Stimulated activated CD4-positive, alpha-beta T cell treated with anti-CD3 and anti-CD28 coated beads, Interleukin-1b, Interleukin-23, amount 100 ng/mL, for 1 hour (primary cell): ENCODE measurements around the gene TMEM126B.
A peak's percentile ranks its signal among the peaks of the same experiment; 100 is the strongest.
"Not testable (repeated sequence)": the region's sequence is repeated elsewhere in the genome, so short reads cannot be mapped to it uniquely, and the experiment has no call there.

ENCODE experiments used
- DNase-seq, 2 donors: peaks; one replicate each; pipeline ENCODE4 v3.0.0-alpha.2; 2020; ENCODE audit warnings: low read depth in 2 of 2

The TMEM126B gene

DNA sequence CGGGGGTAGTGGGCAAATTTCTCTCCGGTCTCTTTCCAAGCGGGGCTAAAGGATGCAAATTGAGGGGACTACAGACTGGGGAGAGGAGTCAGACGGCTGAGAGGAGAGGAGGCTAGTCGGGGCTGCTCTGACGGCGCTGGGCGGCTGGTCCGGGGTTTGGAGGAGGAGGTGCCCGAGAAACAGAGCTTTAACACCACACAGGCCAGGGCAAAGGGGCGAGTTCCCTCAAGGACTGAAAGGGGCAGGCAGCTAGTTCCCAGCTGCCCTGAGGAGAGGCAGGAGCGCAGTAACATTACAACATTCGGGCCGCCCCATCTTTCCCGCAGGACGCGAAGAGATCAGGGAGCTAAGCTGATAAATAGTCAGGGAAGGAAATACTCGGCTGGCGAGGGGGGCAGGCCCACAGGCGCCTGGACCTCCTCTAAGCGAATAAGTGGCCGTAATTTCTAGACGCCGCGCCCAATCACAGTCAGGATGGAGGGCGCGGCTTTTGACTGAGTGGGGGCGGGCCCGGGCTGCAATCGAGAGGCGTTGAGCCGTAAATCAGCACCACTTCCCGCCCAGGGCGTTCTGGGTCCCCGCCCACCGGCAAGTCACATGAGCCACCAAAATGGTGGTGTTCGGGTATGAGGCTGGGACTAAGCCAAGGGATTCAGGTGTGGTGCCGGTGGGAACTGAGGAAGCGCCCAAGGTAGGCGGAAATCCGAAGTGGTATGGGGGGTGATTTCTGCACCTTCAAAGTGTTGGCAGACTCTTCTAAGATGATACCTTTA is at the start of gene TMEM126B:
TMEM126B (plus strand) TSS at position 596 of the 773 bp plus-strand sequence; CDS start at position 611, 15 bp downstream.
- DNase-seq = peak; percentile 81 to 84

DNA sequence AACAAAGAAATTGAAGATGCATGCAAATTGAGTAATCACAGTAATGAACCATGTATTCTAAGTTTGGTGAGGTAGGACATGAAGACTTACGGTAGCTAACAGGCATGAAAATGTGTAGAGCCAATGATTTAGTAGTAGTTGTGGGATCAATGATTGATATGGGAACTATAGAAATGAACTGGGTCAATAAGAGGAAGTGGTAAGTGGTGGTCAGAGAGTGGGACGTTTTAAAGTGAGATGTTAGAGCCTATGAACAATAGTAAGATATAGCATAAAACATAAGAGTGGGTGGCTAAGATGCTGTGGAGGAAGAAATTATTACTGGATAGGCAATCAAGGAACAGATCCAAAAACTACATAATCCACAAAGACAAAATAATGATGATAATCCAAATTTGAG is 46.3 kb upstream of the TMEM126B start:
- no peak for DNase-seq

DNA sequence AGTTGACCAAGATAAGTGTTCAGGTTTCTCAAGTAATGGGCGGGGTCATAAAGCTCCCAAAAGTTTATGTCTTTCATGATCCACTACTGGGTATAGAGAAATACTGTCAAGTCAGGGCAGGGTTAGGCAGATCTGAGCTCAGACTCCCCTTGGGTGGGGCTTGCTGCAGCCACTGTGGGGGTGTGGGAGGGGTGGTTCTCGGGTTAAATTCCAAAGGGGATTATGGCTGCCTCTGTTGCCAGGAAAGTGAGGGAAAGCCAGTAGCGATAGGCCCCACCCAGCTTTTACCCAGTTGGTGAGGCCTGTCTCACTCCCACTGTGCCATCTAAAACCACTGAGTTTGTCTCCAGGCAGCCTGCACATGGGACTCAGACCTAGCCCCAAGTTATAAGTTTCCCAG is 39.0 kb upstream of the TMEM126B start:
- no peak for DNase-seq

DNA sequence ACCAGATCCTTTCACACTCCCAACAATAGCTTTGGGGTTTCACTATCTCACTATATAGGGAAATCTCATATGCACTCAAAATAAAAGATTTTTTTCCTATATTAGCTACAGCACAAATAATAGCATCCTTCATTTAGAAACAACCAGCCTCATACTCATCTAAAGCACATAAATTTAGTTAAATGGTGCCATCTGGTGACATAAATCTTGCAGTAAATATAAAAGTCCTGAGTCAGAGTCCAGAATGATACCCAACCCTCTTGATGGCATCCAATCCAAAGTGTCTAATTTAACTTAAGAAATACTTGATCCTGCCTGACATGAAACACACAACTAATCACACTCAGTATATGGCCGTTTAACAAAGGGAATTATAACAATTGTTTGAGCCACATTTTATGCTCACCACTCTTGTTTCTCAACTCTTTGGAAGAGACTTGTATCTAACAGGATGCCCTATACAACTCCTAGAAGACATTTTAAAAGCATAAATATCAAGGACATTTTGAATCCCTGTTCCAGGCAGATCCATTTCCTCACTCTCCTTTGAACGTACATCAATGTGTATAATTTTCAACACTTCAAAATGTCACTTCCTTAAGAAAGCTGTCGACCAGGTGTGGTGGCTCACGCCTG is 37.4 kb upstream of the TMEM126B start:
- no peak for DNase-seq

DNA sequence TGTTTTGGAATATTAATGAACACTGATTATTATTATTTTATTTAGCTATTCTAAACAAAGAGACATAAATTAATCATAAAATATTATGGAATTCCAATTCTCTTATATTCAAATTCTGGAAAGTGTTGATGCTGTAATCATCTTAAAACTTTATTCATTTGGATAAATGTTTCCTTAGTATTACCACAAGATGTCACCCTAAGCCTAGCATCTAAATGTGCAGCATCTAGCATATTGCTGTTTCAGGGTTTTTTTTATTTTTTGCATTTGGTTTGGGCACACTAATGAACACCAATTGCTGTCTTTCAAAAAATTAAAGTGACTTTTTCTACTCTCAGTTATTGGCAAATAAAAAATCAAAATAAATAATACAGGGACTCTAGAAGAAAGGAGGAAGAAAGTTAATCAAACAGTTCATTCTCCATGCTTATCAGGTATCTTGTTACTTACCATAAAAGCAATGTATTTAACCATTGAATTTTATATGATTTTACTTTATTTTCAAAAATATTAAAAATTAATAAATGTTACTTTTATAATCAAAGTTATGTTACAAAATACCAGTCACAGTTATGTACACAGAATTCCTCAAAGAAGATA is 33.0 kb upstream of the TMEM126B start:
- no peak for DNase-seq

DNA sequence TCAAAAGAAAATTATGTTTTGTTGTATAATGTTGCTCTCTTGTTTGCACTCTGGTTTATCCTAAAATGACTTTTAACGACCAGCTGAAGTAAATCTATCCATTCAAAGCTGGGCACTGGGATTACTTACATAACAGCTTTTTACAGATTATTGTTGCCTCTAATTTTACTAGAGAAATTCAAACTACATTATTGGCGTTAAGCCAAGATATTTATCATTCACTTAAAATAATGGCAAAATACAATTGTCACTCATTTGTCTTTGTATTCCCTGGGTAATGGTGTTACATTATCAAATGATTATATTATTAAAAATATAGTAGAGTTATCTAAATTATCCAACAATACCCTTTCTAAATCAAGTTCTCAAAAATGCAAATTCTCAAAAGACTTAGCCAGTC is 31.5 kb upstream of the TMEM126B start:
- DNase-seq = no peak

DNA sequence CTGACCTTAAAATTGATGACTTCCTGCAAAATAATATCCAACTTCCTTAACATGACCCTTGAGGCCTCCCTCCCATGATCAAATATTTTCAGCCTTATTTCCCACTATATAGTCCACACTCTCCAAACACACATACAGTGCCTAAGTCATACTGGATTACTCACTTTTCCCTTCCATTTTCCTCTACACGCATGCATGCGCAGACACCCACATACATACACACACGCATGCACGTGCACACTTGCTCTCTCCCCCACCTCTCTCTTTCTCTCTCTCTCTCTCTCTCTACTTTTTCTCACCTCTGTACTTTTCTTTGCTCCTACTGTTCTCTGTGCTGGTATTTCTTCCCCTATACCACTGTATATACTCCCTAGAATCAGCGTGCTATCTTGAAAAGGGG is 29.3 kb upstream of the TMEM126B start:
- DNase-seq = no peak

DNA sequence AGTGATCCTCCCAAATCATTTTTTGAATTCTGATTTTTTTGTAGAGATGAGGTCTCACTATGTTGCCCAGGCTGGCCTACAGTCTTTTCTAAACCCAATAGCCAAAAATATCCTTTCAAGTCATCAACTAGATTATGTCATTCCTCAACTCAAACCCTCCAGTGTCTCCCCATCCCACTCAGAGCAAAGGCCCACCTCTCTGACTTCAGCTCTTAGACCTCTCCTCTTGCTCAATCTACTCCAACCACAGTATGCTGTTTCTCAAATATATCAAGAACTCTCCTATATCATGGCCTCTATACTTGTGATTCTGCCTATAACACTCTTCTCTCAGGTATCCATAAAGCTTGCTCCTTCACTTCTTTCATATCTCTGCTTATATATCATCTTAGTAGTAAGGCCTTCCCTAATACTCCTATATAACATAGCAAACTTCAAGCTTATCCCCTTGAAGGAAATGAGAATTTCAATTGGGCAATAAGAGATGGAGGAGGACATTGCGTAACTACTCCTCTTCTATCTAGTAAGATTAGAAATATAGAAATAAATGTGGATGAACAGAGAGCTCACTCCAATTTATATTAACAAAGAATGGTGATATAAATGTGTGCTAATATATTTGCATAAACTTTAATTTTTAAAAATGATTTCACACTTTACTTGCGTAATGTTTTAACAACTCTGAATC is 25.7 kb upstream of the TMEM126B start:
- DNase-seq = no peak

DNA sequence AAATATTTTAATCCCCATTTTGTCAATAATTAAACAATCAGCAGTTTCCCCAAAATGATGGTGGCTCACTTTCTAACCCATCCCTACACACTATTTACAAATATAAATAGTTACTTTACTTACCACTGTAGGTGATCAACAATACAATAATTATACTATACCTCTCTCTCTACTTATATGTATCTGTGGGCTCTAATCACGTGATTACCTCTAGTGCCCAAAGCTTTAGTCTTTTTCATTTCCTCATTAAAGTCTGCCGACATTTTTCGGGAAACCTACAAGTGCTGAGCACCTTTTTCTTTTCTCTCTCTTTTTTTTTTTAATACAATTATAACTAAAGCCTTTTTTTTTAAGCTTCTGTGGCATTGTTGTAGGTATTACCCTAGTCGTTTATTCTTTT is 25.2 kb upstream of the TMEM126B start:
- DNase-seq = no peak

DNA sequence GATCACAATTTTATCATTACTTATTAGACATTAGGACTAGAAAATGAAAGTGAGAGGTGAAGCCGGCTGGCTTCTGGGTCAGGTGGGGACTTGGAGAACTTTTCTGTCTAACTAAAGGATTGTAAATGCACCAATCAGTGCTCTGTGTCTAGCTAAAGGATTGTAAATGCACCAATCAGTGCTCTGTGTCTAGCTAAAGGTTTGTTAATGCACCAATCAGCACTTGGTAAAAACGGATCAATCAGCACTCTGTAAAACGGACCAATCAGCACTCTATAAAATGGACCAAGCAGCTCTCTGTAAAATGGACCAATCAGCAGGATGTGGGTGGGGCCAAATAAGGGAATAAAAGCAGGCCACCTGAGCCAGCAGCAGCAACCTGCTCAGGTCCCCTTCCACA is 22.2 kb upstream of the TMEM126B start:
- DNase-seq = not testable (repeated sequence)

DNA sequence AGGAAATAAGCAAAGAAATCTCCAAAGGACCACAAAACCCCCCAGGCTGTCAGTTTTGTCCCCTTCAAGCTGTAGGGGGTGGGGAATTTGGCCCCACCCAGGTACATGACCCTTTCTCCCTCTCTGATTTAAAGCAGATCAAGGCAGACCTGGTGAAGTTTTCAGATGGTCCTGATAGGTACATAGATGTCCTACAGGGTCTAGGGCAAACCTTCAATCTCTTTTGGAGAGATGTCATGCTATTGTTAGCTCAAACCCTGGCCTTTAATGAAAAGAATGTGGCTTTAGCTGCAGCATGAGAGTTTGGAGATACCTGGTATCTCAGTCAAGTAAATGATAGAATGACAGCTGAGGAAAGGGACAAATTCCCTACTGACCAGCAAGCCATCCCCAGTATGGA is 19.8 kb upstream of the TMEM126B start:
- DNase-seq = not testable (repeated sequence)

DNA sequence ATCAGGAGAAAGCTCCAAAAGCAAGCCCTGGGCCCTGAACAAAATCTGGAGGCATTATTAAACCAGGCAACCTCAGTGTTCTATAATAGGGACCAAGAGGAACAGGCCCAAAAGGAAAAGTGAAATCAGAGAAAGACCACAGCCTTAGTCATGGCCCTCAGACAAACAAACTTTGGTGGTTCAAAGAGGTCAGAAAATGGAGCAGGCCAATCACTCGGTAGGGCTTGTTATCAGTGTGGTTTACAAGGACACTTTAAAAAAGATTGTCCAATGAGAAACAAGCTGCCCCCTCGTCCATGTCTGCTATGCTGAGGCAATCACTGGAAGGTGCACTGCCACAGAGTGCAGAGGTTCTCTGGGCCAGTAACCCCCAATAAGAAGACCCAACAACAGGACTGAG is 19.1 kb upstream of the TMEM126B start:
- not testable (repeated sequence) for DNase-seq

DNA sequence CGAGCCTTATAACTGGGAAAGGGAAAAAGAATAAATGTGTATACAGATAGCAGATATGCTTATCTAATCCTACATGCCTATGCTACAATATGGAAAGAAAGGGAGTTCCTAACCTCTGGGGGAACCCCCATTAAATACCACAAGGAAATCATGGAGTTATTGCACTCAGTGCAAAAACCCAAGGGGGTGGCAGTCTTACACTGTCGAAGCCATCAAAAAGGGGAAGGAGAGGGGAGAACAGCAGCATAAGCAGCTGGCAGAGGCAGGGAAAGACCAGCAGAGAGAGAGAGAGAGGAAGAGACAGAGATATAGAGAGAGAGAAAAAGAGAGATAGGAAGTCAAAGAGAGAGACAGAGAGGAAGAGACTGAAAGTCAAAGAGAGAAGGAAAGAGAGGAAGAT is 16.8 kb upstream of the TMEM126B start:
- DNase-seq = not testable (repeated sequence)

DNA sequence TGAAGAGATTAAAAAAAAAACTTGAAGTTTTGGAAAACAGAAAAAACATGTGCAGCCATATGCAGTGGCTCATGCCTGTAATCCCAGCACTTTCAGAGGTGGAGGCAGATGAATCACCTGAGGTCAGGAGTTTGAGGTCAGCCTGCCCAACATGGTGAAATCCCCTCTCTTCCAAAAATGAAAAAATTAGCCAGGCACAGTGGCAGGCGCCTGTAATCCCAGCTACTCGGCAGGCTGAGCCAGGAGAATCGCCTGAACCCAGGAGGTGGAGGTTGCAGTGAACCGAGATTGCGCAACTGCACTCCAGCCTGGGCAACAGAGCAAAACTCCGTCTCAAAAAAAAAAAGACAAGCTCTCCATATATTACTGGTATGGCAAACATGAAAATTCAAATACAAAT is 8.9 kb upstream of the TMEM126B start:
- no peak for DNase-seq

DNA sequence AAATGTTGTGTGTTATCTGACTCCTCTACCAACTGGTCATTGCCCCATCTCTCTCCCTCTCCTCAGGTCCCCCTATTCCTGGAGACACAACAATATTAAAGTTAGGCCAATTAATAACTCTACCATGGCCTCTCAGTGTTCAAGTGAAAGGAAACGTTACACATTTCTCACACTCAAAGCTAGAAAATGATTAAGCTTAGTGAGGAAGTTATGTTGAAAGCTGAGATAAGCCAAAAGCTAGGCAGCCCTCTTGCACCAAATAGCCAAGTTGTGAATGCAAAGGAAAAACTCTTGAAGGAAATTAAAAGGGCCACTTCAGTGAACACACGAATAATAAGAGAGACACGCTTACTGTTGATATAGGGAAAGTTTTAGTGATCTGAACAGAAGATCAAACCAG is 8.1 kb upstream of the TMEM126B start:
- no peak for DNase-seq

DNA sequence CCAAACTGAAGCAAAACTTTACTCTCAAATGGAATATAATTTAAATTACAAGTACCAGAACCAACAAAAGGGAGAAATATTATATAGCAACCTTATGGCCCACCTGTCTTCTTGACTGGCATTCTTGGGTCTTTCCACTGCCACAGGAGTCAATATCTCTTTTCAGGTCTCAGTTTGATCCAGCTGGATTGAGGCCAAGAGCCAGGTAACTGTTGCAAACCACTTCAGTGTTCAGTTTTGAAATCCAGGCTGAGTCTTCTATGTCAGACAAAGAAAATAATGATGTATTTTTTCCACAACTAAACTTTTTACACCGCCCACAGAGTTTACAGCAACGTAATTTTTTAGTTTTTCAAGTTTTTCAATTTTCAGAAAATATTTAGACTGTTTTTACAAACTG is 1.9 kb upstream of the TMEM126B start:
- no peak for DNase-seq

DNA sequence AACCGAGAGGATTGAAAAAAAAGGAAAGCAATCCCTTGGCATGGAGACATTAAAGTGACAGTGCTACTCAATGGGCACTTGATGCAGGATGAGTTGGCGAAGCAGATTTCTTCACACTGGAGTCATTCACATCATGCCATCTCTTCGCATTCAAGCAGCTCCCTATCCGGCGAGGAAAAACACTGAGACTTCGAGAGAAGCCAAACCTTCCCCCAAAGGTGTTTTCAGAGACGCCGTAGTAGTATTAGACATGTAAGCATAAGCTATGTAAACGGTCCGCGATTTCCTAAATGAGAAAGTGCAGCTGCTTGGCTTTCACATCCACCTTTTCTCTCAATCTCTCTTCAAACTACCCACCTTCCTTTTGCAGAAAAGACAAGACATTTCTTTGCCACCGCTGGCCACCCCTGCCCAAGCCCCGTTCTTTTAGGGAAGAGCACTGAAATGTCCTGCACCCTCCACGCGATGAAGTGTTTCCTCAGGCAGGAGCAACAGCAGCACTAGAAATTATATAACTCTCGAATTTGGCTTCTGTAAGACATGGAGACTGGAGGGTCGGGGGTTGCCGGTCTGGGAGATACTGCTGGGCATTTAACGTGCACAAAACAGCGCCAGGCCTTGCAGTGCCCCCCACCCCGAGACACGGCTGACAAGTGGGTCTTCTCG is 928 bp upstream of the TMEM126B start, which contains the start of gene DLG2:
DLG2 (minus strand) TSS at position 13 of the 666 bp plus-strand sequence.
- DNase-seq = no peak

DNA sequence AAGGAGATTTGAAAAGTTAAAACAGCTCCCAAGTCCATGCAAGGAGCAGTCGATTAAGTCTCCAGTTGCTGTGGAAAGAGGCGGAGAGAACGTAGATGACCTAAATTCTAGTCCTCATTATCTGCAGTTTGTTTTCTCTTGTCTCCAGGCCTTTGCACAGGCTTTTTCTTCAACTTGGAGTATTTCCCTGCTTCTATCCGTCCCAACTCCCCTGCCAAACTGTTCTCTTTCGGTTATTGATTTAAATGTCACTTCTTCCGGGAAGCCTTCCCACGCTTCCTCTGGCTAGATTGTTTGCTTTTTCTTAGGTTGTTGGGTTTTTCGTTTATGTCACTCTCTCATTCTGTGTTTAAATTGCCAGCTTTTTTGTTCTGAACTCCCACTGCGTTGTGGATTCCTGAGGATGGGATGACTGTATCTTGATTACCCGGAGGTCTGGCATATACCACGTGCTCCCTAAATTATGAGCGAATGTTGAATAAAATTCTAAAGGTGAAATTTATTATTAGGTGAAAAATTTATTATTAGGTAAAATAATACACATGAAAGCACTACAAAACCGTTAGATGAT is 463 bp downstream of the TMEM126B start:
- no peak for DNase-seq

DNA sequence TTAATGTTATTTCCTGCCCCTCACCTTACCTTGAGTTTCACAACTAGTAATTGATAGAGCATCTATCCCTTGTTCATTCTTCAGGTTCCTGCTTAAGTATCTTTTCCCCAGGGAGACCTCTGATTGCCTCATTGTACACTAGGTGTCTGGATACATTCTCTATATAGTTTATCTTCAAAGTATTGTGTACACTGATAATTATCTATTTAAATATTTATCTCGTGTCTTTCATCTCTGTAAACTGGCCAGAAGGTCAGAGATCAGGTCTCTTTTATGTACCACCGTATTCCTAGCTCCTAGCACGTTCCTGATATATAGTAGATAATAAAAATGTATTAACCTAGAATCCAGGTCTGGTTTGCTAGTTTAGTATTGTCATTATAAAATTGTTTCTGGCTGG is 6.4 kb downstream of the TMEM126B start:
- no peak for DNase-seq

DNA sequence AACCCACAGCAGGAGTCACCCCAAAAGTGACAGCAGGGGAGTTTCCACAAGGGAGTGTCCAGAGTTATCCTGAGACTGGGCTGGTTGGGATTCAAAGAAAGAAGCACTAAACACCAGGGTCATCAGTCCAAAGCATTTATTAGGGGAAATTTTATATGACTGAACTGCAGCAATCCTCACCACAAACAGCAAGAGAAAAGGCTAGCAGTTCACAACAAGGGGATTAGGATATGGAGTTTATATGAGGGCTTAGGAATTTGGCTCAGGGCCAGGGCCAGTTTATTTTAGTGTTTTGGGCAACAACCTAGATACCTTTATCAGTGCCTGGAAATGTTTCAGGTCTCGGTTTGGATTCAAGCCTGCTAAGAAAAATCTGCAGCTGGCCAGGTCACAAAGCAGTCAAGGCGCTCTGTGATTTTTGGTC is 14.8 kb downstream of the TMEM126B start:
- no peak for DNase-seq

DNA sequence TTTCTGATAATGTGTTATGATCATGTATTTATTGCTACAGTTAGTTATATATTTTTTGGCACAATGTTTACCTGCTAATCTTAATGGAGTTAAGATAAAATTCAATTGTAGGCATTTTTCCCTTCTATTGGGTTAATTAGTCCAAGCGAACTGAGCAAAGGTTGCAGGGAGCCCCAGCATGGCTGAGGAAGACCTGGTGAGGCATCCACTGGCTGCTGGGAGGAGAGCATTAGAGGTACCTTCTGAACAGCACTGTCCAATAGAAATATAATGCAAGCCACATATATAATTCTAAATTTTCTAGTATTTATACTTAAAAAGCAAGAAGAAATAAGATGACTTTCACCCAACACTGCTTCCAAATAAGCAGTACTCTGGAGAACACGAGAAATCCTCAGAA is 18.7 kb downstream of the TMEM126B start:
- no peak for DNase-seq
